ENCODE data around the gene IBA57. TPM values are rescaled to one million over a fixed set of nuclear protein-coding genes. Genes with fewer than 3 reads are reported as not detected.

IBA57 gene
- polyA plus RNA-seq, 1 donor (not counting 4 experiments of a cell fraction or from before 2014, with no cell fraction given): 1.5 TPM

- no peak for FAIRE-seq
- dilution Hi-C loops (cut with MboI; ENCODE audit: extremely low pct_ligation_motif_present, low sequenced_read_pairs): no loop called here
Measured at GRCh38 chr1:228207381-228207810, 41.8 kb downstream of the IBA57 start.

DNA sequence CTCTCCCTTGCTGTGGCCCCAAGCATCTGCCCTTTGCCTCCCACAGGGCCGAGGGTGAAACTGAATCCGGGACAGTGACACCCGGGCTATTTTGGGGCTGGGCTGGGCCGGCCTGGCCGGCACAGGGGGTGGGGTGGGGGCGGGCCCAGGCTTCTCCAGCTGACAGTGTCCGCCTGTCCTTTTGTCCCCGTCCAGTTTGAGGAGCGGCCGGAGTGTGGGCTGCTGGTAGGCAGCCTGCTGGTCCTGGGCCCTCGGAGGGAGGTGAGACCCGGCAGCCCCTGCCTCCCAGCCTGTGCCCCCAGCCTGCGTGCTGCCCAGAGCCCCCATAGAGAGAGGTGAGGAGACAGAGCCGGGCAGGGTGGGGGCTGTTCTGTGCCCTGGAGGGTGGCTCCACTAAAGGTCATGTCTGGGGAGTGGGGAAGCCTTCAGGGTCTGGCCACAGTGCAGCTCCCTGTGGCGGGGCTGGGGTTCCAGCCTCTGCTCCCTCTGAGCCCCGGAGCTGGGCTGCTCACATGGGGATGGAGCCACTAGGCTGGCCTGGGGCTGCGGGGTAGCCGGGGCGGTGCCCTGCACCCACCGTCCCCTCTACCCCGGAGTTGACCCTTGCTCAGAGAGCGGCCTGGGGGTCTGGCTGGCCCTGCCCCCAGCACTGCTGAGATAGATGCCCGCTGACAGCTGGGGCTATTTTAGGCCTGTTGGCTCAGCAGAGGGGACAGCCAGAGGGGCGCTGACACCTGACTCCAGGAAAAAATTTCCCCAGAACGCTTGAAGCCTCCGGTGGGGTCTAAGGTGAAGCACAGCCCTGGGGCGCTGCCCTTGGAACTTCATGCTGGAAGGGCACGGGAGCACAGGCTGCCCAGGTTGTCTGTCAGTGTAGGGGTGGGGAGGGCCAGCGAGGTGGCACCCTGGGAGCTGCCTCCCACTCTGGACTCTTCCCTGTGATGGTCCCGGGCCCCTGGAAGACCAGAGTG lies 42.5 kb downstream of the IBA57 start, which contains the start of gene OBSCN:
Gene OBSCN, plus strand, starts transcription at position 194 of the 971 bp plus-strand sequence. CDS start 3,740 bp downstream, outside the sequence.
- H3K27ac ChIP-seq (ENCODE audit: control insufficient read depth, insufficient read depth, low read length): no peak within 1 kb of the TSS
- FAIRE-seq (no peak), DNase-seq (ENCODE audit: low read depth, low spot score) (no peak)
- H3K4me2 ChIP-seq (ENCODE audit: control insufficient read depth, extremely low read depth, insufficient read depth, low read depth, low read length): no peak within 1 kb of the TSS
- TF ChIP-seq, protein P1, sequence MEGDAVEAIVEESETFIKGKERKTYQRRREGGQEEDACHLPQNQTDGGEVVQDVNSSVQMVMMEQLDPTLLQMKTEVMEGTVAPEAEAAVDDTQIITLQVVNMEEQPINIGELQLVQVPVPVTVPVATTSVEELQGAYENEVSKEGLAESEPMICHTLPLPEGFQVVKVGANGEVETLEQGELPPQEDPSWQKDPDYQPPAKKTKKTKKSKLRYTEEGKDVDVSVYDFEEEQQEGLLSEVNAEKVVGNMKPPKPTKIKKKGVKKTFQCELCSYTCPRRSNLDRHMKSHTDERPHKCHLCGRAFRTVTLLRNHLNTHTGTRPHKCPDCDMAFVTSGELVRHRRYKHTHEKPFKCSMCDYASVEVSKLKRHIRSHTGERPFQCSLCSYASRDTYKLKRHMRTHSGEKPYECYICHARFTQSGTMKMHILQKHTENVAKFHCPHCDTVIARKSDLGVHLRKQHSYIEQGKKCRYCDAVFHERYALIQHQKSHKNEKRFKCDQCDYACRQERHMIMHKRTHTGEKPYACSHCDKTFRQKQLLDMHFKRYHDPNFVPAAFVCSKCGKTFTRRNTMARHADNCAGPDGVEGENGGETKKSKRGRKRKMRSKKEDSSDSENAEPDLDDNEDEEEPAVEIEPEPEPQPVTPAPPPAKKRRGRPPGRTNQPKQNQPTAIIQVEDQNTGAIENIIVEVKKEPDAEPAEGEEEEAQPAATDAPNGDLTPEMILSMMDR (optimal IDR thresholded peaks at IDR 0.05 in 1 of 3, IDR thresholded peaks at IDR 0.05 in 1 of 3, conservative IDR thresholded peaks at IDR 0.05 in 1 of 3; ENCODE audit: extremely low read depth in 1 of 3, insufficient read depth in 2 of 3, low read length in 3 of 3): no peak
- no peak for TF ChIP-seq EZH2 (IDR thresholded peaks at IDR 0.05; ENCODE audit: low read length)
- no peaks in the 10 kb centered on the region for H3K79me2 ChIP-seq (ENCODE audit: control insufficient read depth, insufficient read depth, low read length)
- H3K4me3 ChIP-seq (ENCODE audit: control insufficient read depth in 2 of 3, extremely low read depth in 1 of 3, insufficient read depth in 2 of 3, low read depth in 1 of 3, low read length in 3 of 3): no peak within 1 kb of the TSS
- H3K36me3 ChIP-seq (ENCODE audit: control insufficient read depth in 2 of 2, extremely low read depth in 1 of 2, insufficient read depth in 2 of 2, low read length in 2 of 2): no peaks in the 10 kb centered on the region
- no peaks in the 10 kb centered on the region for H4K20me1 ChIP-seq (ENCODE audit: control insufficient read depth, extremely low read depth, insufficient read depth, low read length)
- dilution Hi-C loops (cut with MboI; ENCODE audit: extremely low pct_ligation_motif_present, low sequenced_read_pairs): no loop called here
- no peaks in the 10 kb centered on the region for H3K9me3 ChIP-seq (ENCODE audit: control insufficient read depth, low read depth, low read length)
- no peak within 1 kb of the TSS for H3K9ac ChIP-seq (ENCODE audit: control insufficient read depth, extremely low read depth, insufficient read depth, low read length)
- H3K4me1 ChIP-seq (ENCODE audit: control insufficient read depth, extremely low read depth, insufficient read depth, low read length): no peaks in the 10 kb centered on the region
- no peaks in the 10 kb centered on the region for H3K9me1 ChIP-seq (ENCODE audit: control insufficient read depth, extremely low read depth, insufficient read depth, low read length)
- peaks cover 9% of the 10 kb centered on the region for H3K27me3 ChIP-seq (ENCODE audit: control insufficient read depth, extremely low read depth, insufficient read depth, low read length)
- no peak within 1 kb of the TSS for H2AFZ ChIP-seq (ENCODE audit: control insufficient read depth, low read length)

More at GRCh38 chr1:228207381-228207810, 41.8 kb downstream of the IBA57 start:
- Histone ChIP-seq H3K9ac (ENCODE audit: control insufficient read depth, extremely low read depth, insufficient read depth, low read length) (no peak overlapping the region), H3K27me3 (ENCODE audit: control insufficient read depth, extremely low read depth, insufficient read depth, low read length) (peaks cover 9% of the 10 kb centered on the region), H3K9me1 (ENCODE audit: control insufficient read depth, extremely low read depth, insufficient read depth, low read length) (no peaks in the 10 kb centered on the region), H3K36me3 (ENCODE audit: control insufficient read depth in 2 of 2, extremely low read depth in 1 of 2, insufficient read depth in 2 of 2, low read length in 2 of 2) (no peaks in the 10 kb centered on the region), H2AFZ (ENCODE audit: control insufficient read depth, low read length) (no peak overlapping the region), H3K27ac (ENCODE audit: control insufficient read depth, insufficient read depth, low read length) (no peak overlapping the region), H3K4me3 (ENCODE audit: control insufficient read depth in 2 of 3, extremely low read depth in 1 of 3, insufficient read depth in 2 of 3, low read depth in 1 of 3, low read length in 3 of 3) (no peak overlapping the region), H3K4me2 (ENCODE audit: control insufficient read depth, extremely low read depth, insufficient read depth, low read depth, low read length) (no peak overlapping the region), H3K9me3 (ENCODE audit: control insufficient read depth, low read depth, low read length) (no peaks in the 10 kb centered on the region), H4K20me1 (ENCODE audit: control insufficient read depth, extremely low read depth, insufficient read depth, low read length) (no peaks in the 10 kb centered on the region), H3K4me1 (ENCODE audit: control insufficient read depth, extremely low read depth, insufficient read depth, low read length) (no peaks in the 10 kb centered on the region), H3K79me2 (ENCODE audit: control insufficient read depth, insufficient read depth, low read length) (no peaks in the 10 kb centered on the region)
- no peak for DNase-seq (ENCODE audit: low read depth, low spot score)
- TF ChIP-seq, protein P1 (optimal IDR thresholded peaks at IDR 0.05 in 1 of 3, IDR thresholded peaks at IDR 0.05 in 1 of 3, conservative IDR thresholded peaks at IDR 0.05 in 1 of 3; ENCODE audit: extremely low read depth in 1 of 3, insufficient read depth in 2 of 3, low read length in 3 of 3): no peak
- no peak for TF ChIP-seq EZH2 (IDR thresholded peaks at IDR 0.05; ENCODE audit: low read length)

All from keratinocyte (primary cell).